Colonic mucosa (tissue), 4 donors: ENCODE data around the gene SPPL2C. TPM values are rescaled to one million over a fixed set of nuclear protein-coding genes. Genes with fewer than 3 reads are reported as not detected.

ENCODE experiments used
- DNase-seq: peaks from one replicate; pipeline ENCODE4 v3.0.0-alpha.2; 2020
- H3K27ac ChIP-seq: fragments of 200-600 bp; one replicate; pipeline ENCODE4 v1.8.0; 2021
- H3K27me3 ChIP-seq: fragments of 200-600 bp; one replicate; pipeline ENCODE4 v1.8.0; 2021
- H3K36me3 ChIP-seq: fragments of 200-600 bp; one replicate; pipeline ENCODE4 v1.8.0; 2021
- H3K4me1 ChIP-seq: fragments of 200-600 bp; one replicate; pipeline ENCODE4 v1.8.0; 2021; ENCODE audit warnings: mild to moderate bottlenecking
- H3K4me3 ChIP-seq: fragments of 200-600 bp; one replicate; pipeline ENCODE4 v1.8.0; 2021
- H3K9ac ChIP-seq, 2 donors: one replicate each; pipeline ENCODE4 v1.7.0; 2013; ENCODE audit warnings: control low read depth in 2 of 2, low read depth in 2 of 2, low read length in 2 of 2
- H3K9me3 ChIP-seq: fragments of 200-600 bp; one replicate; pipeline ENCODE4 v1.8.0; 2021
- CTCF ChIP-seq: fragments of 200-600 bp; IDR thresholded peaks from one replicate; pipeline ENCODE4 v1.8.0; 2022; ENCODE audit warnings: antibody characterized with exemption, mild to moderate bottlenecking
- intact Hi-C: fragments of 100-400 bp; cut with DNase I; formaldehyde crosslinking; loops from one replicate; pipeline ENCODE4 v1.14.1; 2022
- total RNA-seq, 2 donors: library from RNA; stranded (reverse); fragmentation: NEBNext Ultra II Directional in 1 of 2; extraction: Animal tissue kit (Norgen Biotek cat#: 25700) in 1 of 2; gene quantifications; one replicate each; pipeline ENCODE4 v1.2.1, GENCODE V29; 2021
- donor health status: healthy.
- donor health status: DM: no; HTN: no; CAD: no.
- donor health status: DM: no; HTN: no; CAD: no.

Gene SPPL2C
- total RNA-seq, 2 donors from 2014 or later: not detected

GRCh38 chr17:45818699-45819098 lies 26.0 kb upstream of the SPPL2C start:
- intact Hi-C loops: no loop called here
- TF ChIP-seq CTCF: no peak
- H3K4me3 ChIP-seq: no peak overlapping the region
- H3K27ac ChIP-seq: no peak overlapping the region
- H3K36me3 ChIP-seq: no peaks in the 10 kb centered on the region
- DNase-seq: no peak
- no peaks in the 10 kb centered on the region for H3K4me1 ChIP-seq
- no peak overlapping the region for H3K9ac ChIP-seq
- H3K9me3 ChIP-seq: no peaks in the 10 kb centered on the region
- H3K27me3 ChIP-seq: no peaks in the 10 kb centered on the region

DNA sequence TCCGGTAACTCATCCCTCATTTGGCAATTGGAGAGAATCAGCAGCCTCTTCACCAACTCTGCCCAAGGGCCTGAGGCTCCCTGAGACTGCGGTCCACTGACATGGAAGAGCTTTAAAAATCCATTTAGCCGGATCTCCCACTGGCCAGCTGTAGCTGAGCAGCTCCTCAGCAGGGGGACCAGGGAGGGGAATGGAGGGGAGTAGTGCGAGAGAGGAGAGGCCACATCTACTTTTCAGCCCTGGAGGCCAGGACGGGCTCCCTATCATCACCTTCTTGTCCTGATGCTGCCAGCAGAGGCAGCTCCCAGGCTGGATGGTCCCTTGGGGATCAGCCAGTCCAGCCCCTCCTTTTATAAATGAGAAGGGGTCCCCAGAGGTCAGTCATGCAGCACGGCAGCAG lies 25.0 kb upstream of the SPPL2C start:
- no peak for DNase-seq
- Histone ChIP-seq H3K9me3 (no peaks in the 10 kb centered on the region), H3K4me1 (no peaks in the 10 kb centered on the region), H3K27ac (no peak overlapping the region), H3K9ac (no peak overlapping the region), H3K36me3 (no peaks in the 10 kb centered on the region), H3K4me3 (no peak overlapping the region), H3K27me3 (no peaks in the 10 kb centered on the region)
- intact Hi-C loops: no loop called here
- TF ChIP-seq CTCF: no peak

DNA sequence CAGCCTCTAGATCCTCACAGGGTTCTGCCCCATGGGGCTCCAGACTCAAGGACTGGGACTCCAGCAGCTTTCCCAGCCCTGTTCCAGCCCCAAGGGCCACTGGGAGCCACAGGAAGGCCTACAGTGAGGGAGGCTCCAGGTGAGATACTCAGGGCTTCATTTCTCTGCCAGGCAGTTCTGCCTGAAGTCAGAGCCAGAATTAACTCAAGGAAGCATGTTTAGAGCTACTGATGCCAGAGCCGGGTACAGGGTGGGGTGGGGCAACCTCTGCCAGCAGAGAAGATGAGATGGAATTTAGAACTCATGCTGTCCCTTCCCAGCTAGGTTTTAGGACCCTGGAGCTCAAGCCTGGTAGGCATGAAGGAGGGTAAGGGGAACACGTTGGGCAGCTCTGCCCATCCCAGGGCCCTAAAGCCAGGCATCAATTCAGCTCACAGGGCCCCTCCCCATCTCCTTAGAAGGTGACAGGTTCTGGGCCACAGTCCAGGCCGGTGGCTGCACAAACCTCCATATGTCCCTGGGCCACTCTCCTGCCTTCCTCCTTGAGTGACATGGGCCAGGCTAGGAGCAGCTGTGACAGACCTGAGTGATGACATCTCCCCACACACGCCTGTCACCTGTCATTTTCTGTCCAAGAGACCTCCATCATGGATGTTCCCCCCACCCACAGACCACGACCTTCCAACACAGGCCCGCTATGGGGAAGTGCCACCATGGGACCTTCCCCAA lies 24.5 kb upstream of the SPPL2C start:
- Histone ChIP-seq H3K27me3 (no peaks in the 10 kb centered on the region), H3K4me1 (no peaks in the 10 kb centered on the region), H3K36me3 (no peaks in the 10 kb centered on the region), H3K27ac (no peak overlapping the region), H3K9me3 (no peaks in the 10 kb centered on the region), H3K9ac (no peak overlapping the region), H3K4me3 (no peak overlapping the region)
- no peak for TF ChIP-seq CTCF
- no peak for DNase-seq
- intact Hi-C loops: no loop called here

DNA sequence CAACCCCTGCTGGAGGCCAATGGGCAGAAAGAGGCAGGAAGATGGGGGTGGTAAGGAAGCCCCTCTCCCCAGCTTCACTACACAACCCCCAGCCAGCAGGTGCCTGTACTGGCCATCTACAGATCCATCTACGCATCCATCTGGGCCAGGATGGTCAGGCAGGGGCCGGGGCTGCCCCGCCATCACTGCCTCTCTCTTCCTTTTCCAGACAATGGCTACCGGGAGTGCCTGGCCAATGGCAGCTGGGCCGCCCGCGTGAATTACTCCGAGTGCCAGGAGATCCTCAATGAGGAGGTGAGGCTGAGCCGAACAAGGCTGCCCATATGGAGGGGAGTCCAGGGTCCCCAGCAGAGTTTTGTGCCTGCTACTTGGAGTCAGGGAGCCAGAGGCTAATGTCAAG lies 23.5 kb upstream of the SPPL2C start:
- Histone ChIP-seq H3K36me3 (no peaks in the 10 kb centered on the region), H3K9ac (no peak overlapping the region), H3K27me3 (no peaks in the 10 kb centered on the region), H3K4me3 (no peak overlapping the region), H3K4me1 (no peaks in the 10 kb centered on the region), H3K27ac (no peak overlapping the region), H3K9me3 (no peaks in the 10 kb centered on the region)
- no peak for DNase-seq
- intact Hi-C loops: no loop called here
- TF ChIP-seq CTCF: no peak

DNA sequence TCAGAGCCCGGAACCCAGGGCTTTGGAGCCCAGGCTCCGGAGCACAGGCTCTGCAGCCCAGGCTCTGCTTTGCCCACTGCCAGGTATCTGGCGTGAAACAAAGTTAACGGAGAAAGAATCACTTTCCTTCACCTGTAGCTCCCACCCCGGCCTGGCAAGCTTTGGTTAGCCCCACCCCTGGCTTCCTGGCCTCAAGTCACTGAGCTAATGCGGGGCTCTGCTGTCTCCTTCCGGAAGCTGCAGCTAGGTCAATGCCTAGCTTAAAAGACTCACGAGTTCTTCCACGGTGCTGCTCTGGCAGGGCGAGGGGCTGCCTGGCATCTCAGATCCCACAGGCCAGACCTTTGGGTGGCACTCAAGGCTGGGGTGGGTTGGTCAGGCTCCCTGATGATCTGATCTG lies 21.1 kb upstream of the SPPL2C start:
- Histone ChIP-seq H3K4me3 (no peak overlapping the region), H3K9ac (no peak overlapping the region), H3K27ac (no peak overlapping the region), H3K36me3 (no peaks in the 10 kb centered on the region), H3K27me3 (no peaks in the 10 kb centered on the region), H3K4me1 (no peaks in the 10 kb centered on the region), H3K9me3 (no peaks in the 10 kb centered on the region)
- TF ChIP-seq CTCF: no peak
- intact Hi-C loops: no loop called here
- no peak for DNase-seq
